Common myeloid progenitor, CD34-positive (primary cell): ENCODE measurements around the gene ADAMTS14.

Source experiments
- CTCF ChIA-PET: fragments of 350-600 bp; sonication (Branson Sonifier 250); formaldehyde crosslinking; loops from one replicate; lab custom pipeline; 2021; ENCODE audit warnings: antibody characterized with exemption; lab: Charles Lee
- POLR2A ChIA-PET: fragments of 350-600 bp; sonication (Branson Sonifier 250); formaldehyde crosslinking; loops from one replicate; lab custom pipeline; 2021; ENCODE audit warnings: antibody characterized with exemption; lab: Charles Lee
- DNase-seq, 3 donors: peaks; one replicate each; pipeline versions ENCODE4 v3.0.0 to v3.0.0-alpha.2; 2013
- H3K27ac ChIP-seq, 2 experiments: 1 replicate in 1 of 2; 2 replicates in 1 of 2; pipeline ENCODE4 v1.7.0; 2013; ENCODE audit warnings: inconsistent platforms in 2 of 2, low read length in 2 of 2, mild to moderate bottlenecking in 2 of 2, low read depth in 1 of 2, moderate library complexity in 1 of 2; ENCODE audit not compliant: severe bottlenecking in 2 of 2, insufficient read depth in 1 of 2, poor library complexity in 1 of 2
- H3K27me3 ChIP-seq, 5 experiments: replicated peaks in 2 of 5; 1 replicate in 3 of 5; 2 replicates in 2 of 5; pipeline versions ENCODE4 v1.6.1 to v1.7.0; 2013; ENCODE audit warnings: low read length in 4 of 5, mild to moderate bottlenecking in 2 of 5, moderate library complexity in 2 of 5, inconsistent platforms in 1 of 5; ENCODE audit not compliant: insufficient read depth in 5 of 5, control insufficient read depth in 4 of 5
- H3K36me3 ChIP-seq, 4 experiments: 1 replicate in 2 of 4; 2 replicates in 2 of 4; pipeline versions ENCODE4 v1.6.1 to v1.7.0; 2013; ENCODE audit warnings: low read length in 3 of 4, control low read depth in 1 of 4, mild to moderate bottlenecking in 1 of 4; ENCODE audit not compliant: control insufficient read depth in 4 of 4, insufficient read depth in 4 of 4
- H3K4me1 ChIP-seq, 4 experiments: 1 replicate in 3 of 4; 2 replicates in 1 of 4; pipeline versions ENCODE4 v1.6.1 to v1.7.1; 2013; ENCODE audit warnings: low read length in 3 of 4, mild to moderate bottlenecking in 3 of 4, control low read depth in 1 of 4, inconsistent platforms in 1 of 4, moderate library complexity in 1 of 4; ENCODE audit not compliant: control insufficient read depth in 4 of 4, insufficient read depth in 4 of 4; ENCODE audit errors: control extremely low read depth in 1 of 4
- H3K4me3 ChIP-seq, 7 experiments: 1 replicate in 4 of 7; 2 replicates in 3 of 7; pipeline versions ENCODE4 v1.5.1 to v1.7.0; 2013; ENCODE audit warnings: mild to moderate bottlenecking in 7 of 7, low read length in 6 of 7, moderate library complexity in 6 of 7, inconsistent platforms in 2 of 7, low read depth in 2 of 7, control low read depth in 1 of 7; ENCODE audit not compliant: insufficient read depth in 4 of 7, control insufficient read depth in 1 of 7; ENCODE audit errors: extremely low read depth in 1 of 7
- H3K9me3 ChIP-seq, 5 experiments: 1 replicate in 4 of 5; 2 replicates in 1 of 5; pipeline versions ENCODE4 v1.6.1 to v1.7.1; 2013; ENCODE audit warnings: low read length in 4 of 5, mild to moderate bottlenecking in 2 of 5, inconsistent platforms in 1 of 5, low read depth in 1 of 5, moderate library complexity in 1 of 5; ENCODE audit not compliant: control insufficient read depth in 4 of 5, insufficient read depth in 2 of 5; ENCODE audit errors: control extremely low read depth in 1 of 5
- WGBS: methylation state at CpG from one replicate; pipeline ENCODE4 v1.1.5; 2013; ENCODE audit not compliant: insufficient coverage; 5-methylcytosine and 5-hydroxymethylcytosine counted together

ADAMTS14 gene

GRCh38 chr10:70674560-70675495, 2.5 kb downstream of the ADAMTS14 start:
- 96% methylated on average over 23 of the region's 24 CpGs for WGBS
- ChIA-PET CTCF (interaction anchor here (0.7 to 2.1 kb wide), 8 partner anchors 9 to 126 kb away, joined by 3 to 7 read pairs (median 4); no protein-coding TSS in a partner anchor), POLR2A (no interaction called here)
- no peak overlapping the region for H3K4me3 ChIP-seq
- no peaks in the 10 kb centered on the region for H3K9me3 ChIP-seq
- no peak overlapping the region for H3K27ac ChIP-seq
- H3K4me1 ChIP-seq, result peaks cover 0 to 44% (median 24%) of the 10 kb centered on the region in 4 experiments
- H3K36me3 ChIP-seq, result no peaks in the 10 kb centered on the region
- peak in 1 of 3 donors; percentile 18 for DNase-seq
- H3K27me3 ChIP-seq, result peaks cover 0 to 20% (median 0%) of the 10 kb centered on the region in 5 experiments

- H3K27me3 ChIP-seq, result peaks cover 0 to 18% (median 0%) of the 10 kb centered on the region in 5 experiments
- H3K9me3 ChIP-seq, result no peaks in the 10 kb centered on the region
- H3K36me3 ChIP-seq, result no peaks in the 10 kb centered on the region
- 79% methylated on average over 10 of the region's 14 CpGs for WGBS
- ChIA-PET CTCF (interaction anchor here (0.9 to 2.1 kb wide), 5 partner anchors 78 to 126 kb away, joined by 3 to 7 read pairs (median 4); no protein-coding TSS in a partner anchor), POLR2A (no interaction called here)
- H3K4me3 ChIP-seq, result no peak overlapping the region
- no peak overlapping the region for H3K27ac ChIP-seq
- DNase-seq, result no peak
- peaks cover 0 to 43% (median 20%) of the 10 kb centered on the region in 4 experiments for H3K4me1 ChIP-seq
Observed at GRCh38 chr10:70675496-70676161, 3.3 kb downstream of the ADAMTS14 start.

DNA sequence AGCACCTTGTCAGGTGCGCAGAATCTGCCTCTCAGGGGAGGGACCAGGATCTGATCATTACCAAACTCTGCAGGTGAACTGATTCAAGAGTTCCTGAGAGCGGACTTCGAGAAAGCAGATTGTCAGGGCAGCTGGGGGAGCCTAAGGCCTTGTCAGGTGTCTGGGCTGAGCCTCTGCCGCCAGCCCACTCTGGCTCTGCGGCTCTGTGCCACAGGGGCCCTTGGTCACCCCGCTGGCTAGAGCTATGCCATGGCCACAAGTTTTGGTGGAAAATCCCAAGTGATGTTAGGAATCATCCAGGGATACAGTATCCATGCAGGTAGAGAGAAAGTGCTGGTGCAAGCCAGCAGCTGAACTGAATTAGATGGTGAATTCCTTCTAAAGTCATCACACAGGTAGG, 4.2 kb downstream of the ADAMTS14 start:
- Histone ChIP-seq H3K4me1 (peaks cover 0 to 39% (median 14%) of the 10 kb centered on the region in 4 experiments), H3K27me3 (peaks cover 0 to 16% (median 0%) of the 10 kb centered on the region in 5 experiments), H3K27ac (no peak overlapping the region), H3K36me3 (no peaks in the 10 kb centered on the region), H3K4me3 (no peak overlapping the region), H3K9me3 (no peaks in the 10 kb centered on the region)
- 96% methylated on average over 6 of the region's 6 CpGs for WGBS
- DNase-seq, result no peak
- CTCF ChIA-PET, result interaction anchor here (1.0 to 1.9 kb wide), 4 partner anchors 77 to 118 kb away, joined by 3 to 4 read pairs (median 4); no protein-coding TSS in a partner anchor
- POLR2A ChIA-PET, result no interaction called here

GRCh38 chr10:70677016-70677415, 4.7 kb downstream of the ADAMTS14 start:
- POLR2A ChIA-PET, result no interaction called here
- WGBS, result 80% methylated on average over 4 of the region's 5 CpGs
- no peaks in the 10 kb centered on the region for H3K36me3 ChIP-seq
- peaks cover 0 to 11% (median 0%) of the 10 kb centered on the region in 5 experiments for H3K27me3 ChIP-seq
- no peak overlapping the region for H3K4me3 ChIP-seq
- no peaks in the 10 kb centered on the region for H3K9me3 ChIP-seq
- H3K4me1 ChIP-seq, result peaks cover 0 to 39% (median 9%) of the 10 kb centered on the region in 4 experiments
- DNase-seq, result no peak
- H3K27ac ChIP-seq, result no peak overlapping the region
- CTCF ChIA-PET, result interaction anchor here (1.0 to 1.5 kb wide), 4 partner anchors 19 to 118 kb away, joined by 3 to 4 read pairs (median 3); no protein-coding TSS in a partner anchor

DNA sequence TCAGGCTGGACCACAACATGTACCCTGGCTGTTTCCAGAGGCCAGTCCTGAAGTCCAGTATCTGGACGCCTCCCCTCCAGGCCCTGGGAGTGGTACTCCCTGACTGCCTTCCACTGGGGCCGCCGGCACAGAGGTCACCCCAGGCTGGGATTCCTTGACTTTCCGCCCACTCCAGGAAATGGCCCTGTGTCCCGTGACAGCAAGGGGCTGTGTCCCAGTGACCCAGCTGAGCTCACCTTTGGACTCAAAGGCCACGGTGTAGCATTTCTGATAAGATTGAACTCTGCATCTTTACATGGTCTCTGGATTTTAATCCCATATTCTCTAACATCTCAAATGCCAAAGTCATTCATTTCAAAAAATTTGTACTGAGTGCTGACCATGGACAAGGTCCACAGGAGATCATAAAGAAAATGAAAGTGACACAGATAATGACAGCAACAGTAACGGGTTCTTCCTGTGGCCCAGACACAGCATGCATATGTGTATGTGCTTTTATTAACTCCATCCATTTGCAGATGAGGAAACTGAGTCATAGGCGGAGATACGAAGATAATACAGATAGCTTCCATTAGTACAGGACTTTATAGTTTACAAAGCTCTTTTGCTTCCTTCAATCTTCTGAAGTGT, 5.4 kb downstream of the ADAMTS14 start:
- WGBS, result 94% methylated on average over 6 of the region's 9 CpGs
- DNase-seq, result no peak
- Histone ChIP-seq H3K27ac (no peak overlapping the region), H3K36me3 (no peaks in the 10 kb centered on the region), H3K4me1 (peaks cover 0 to 34% (median 4%) of the 10 kb centered on the region in 4 experiments), H3K4me3 (no peak overlapping the region), H3K27me3 (peaks cover 0 to 7% (median 0%) of the 10 kb centered on the region in 5 experiments), H3K9me3 (no peaks in the 10 kb centered on the region)
- ChIA-PET CTCF (interaction anchor here (0.9 to 1.5 kb wide), 4 partner anchors 16 to 119 kb away, joined by 3 read pairs; no protein-coding TSS in a partner anchor), POLR2A (no interaction called here)

GRCh38 chr10:70678250-70678635, 5.9 kb downstream of the ADAMTS14 start:
- H3K27ac ChIP-seq, result no peak overlapping the region
- DNase-seq, result no peak
- ChIA-PET POLR2A (no interaction called here), CTCF (interaction anchor here (0.6 to 0.9 kb wide), 2 partner anchors 16 to 85 kb away, joined by 3 read pairs; no protein-coding TSS in a partner anchor)
- no peaks in the 10 kb centered on the region for H3K9me3 ChIP-seq
- H3K36me3 ChIP-seq, result no peaks in the 10 kb centered on the region
- WGBS, result no CpG with 5 or more reads among the region's 3 CpGs
- H3K27me3 ChIP-seq, result peaks cover 0 to 2% (median 0%) of the 10 kb centered on the region in 5 experiments
- H3K4me3 ChIP-seq, result no peak overlapping the region
- H3K4me1 ChIP-seq, result peaks cover 0 to 35% (median 4%) of the 10 kb centered on the region in 4 experiments
